Left kidney (tissue), 1 donor: ENCODE data around the gene ATP6V1F. TPM values are rescaled to one million over a fixed set of nuclear protein-coding genes. Genes with fewer than 3 reads are reported as not detected.

Source experiments
- polyA plus RNA-seq: library from polyadenylated mRNA; unstranded; fragments of 120-200 nt; gene quantifications from one replicate; pipeline ENCODE4 v1.2.1, GENCODE V29; 2013; ENCODE audit not compliant: insufficient read length

Gene ATP6V1F
- polyA plus RNA-seq, 1 donor = 199 TPM

Other genes starting within 250 kb of the ATP6V1F start
- gene GARIN1A, start 190.6 kb upstream of the ATP6V1F start, polyA plus RNA-seq = 4.2 TPM
- gene CALU, start 123.5 kb upstream of the ATP6V1F start, polyA plus RNA-seq = 206 TPM
- gene OPN1SW, start 87.1 kb upstream of the ATP6V1F start, polyA plus RNA-seq = 2.2 TPM
- gene CCDC136, start 70.9 kb upstream of the ATP6V1F start, polyA plus RNA-seq = 26.3 TPM
- gene FLNC, start 32.5 kb upstream of the ATP6V1F start, polyA plus RNA-seq = 14.9 TPM
- gene KCP, start 47.9 kb downstream of the ATP6V1F start, polyA plus RNA-seq = 21.6 TPM
- 8.3 TPM for gene IRF5, start 75.1 kb downstream of the ATP6V1F start, polyA plus RNA-seq
- gene TNPO3, start 192.3 kb downstream of the ATP6V1F start, polyA plus RNA-seq = 52.1 TPM